ENCODE data around the gene TMEM184A.

The TMEM184A gene

GRCh38 chr7:1550005-1550845, 5.8 kb downstream of the TMEM184A start:
- DNase-seq, result peak in 1 of 5 donors; percentile 11

DNA sequence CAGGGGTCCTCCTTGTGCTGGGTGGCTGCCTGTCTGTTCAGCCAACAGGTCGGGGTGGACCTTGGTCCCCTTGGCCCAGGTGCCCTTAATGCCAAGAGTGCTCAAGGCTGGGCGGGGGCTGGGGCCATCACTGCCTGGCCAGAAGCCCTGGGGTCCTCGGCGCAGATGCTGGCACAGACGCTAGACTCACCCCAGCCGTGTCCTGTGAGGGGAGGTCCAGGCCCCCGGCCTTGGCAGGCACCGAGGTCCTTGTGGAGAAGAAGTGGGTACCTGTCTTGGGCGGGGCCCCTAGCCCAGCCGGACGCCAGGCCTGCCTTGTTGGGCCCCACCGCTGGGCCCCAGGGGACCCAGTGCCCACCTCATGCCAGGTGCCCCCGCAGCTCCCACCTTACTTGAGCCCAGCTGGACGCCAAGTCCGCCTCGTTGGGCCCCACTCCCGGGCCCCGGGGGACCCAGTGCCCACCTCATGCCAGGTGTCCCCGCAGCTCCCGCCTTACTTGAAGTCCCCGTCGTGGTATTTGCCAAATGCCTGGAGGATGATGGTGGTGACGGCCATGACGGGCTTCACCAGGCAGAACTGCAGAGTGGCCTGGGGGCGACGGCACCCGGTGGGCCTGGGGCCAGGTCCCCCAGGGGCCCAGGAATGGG, 6.5 kb downstream of the TMEM184A start:
- no peak for DNase-seq

DNA sequence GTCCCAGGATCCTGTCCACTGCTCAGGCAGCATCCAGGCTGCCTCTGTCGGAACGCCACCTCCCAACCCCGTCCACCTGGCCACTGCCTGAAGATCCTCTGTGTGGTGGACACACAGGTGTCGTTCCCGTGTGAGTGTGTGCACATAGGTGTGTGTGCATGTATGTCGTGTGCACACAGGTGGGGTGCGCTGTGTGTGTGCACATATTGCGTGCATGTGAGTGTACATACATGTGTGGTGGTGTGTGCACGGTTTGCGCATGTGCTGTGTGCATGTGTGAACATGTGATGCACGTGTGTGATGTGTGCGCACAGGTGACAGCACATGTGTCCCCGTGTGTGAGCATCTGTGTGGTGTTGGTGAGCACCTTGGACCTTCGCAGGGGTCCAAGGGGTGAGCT, 7.1 kb downstream of the TMEM184A start:
- no peak for DNase-seq

- DNase-seq, result peak in 1 of 5 donors; percentile 9
Observed at GRCh38 chr7:1548438-1548831, 7.6 kb downstream of the TMEM184A start.

DNA sequence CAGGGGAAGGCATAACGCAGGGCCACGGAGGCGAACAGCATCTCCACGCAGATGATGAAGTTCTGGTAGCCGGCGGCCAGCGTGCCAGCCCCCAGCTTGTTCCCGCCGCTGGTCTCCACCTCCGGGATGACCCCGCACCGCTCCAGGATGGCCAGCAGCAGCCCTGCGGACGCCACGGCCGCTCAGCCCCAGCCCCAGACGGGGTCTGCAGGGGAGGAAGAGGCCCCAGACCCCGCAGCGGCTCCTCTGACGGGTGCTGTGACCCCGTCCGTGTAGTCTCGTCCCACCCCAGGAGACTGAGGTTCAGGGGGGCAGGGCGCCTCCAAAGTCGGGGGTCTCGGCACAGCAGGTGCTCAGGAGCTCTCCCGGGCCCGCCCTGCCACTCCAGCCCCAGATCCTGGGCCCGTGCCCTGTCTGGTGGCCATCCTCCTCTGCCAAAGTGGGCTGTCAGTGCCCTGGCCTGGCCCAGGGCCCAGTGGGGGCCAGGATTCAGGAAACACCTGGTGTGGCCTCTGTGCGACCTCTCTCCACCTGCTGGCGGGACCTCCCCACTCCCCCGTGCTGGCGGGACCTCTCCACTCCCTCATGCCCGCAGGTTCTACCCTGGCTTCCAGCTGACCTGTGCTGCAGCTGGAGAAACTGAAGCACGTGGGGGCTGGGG, 8.1 kb downstream of the TMEM184A start:
- peak in 1 of 5 donors; percentile 8 for DNase-seq

GRCh38 chr7:1546909-1547776, 8.9 kb downstream of the TMEM184A start:
- DNase-seq, result peak in 1 of 5 donors; percentile 11

DNA sequence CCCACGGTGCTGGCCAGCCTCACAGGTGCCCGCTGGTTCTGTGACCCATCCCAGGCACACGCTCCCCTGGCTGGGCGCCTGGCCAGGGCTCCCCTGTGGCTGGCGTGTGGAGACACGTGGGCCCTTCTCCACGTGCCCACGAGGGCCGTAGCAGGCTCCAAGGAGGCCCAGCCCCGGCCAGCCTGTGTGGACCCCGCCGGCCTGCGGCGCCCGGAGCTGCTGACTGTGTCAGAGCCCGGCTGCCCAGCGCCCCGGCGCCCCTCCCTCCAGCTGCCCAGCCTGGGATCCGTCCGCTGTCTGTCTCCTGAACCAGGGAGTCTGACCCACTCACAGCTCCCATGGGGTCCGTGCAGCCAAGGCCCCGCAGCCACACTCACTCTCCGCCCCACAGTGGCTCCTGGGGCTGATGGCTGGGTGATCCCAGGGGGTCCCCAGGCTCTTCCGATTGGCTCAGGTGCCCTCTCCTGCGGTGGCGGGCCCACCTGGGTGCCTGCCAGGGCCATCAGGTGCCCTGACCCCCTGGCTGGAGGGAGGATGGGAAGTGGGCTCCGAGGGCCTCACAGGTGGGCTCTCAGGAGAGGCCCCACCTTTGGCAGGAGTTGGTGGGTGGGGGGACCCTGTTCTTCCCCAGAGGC, 9.6 kb downstream of the TMEM184A start:
- peak in 1 of 5 donors; percentile 11 for DNase-seq

GRCh38 chr7:1545417-1546246, 10.4 kb downstream of the TMEM184A start:
- DNase-seq, result peak in 1 of 5 donors; percentile 15

GRCh38 chr7:1544896-1545416, 11.0 kb downstream of the TMEM184A start:
- DNase-seq, result peak in 1 of 5 donors; percentile 11

DNA sequence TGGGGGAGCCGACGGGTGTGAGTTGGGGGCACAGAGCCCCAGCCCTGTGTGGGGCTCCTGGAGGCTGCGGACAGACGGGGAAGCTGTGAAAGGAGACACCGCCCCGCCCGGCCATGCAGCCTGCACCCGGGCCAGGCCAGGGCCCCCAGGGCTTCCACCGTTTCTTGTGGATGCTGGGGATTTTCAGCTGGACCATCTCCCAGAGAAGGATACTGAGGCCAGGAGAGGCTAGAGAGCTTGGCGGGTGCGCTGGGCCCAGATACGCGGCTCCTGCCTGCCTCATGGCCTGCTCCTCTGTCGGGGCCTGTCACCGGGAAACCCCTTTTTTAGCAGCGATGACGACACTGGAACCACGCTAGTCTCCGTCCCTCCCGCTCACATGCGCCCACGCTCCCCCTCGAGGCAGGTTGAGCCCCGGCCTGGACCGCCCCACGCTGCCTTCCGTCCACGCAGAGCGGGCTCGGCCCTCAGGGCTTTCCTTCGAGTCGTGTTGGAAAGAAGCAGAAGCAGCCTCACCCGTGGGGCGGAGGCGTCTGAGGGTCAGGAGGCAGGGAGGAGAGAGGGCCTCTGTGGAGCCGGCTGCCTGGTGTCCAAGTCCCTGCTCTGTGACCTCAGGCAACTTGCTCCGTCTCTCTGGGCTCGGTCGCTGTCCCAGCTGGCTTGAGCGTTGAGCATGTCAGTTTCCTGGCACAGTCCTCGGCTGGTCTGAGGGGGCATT, 11.7 kb downstream of the TMEM184A start:
- DNase-seq, result peak in 1 of 5 donors; percentile 10

GRCh38 chr7:1543826-1544177, 12.2 kb downstream of the TMEM184A start:
- no peak for DNase-seq

GRCh38 chr7:1542841-1543747, 12.9 kb downstream of the TMEM184A start:
- DNase-seq, result no peak

- peak in 1 of 5 donors; percentile 11 for DNase-seq
Observed at GRCh38 chr7:1542329-1542728, 13.7 kb downstream of the TMEM184A start.

- DNase-seq, result peak in 1 of 5 donors; percentile 10
Observed at GRCh38 chr7:1541431-1542162, 14.4 kb downstream of the TMEM184A start.

GRCh38 chr7:1540776-1541271, 15.2 kb downstream of the TMEM184A start:
- peak in 2 of 5 donors; percentile 7 to 8 for DNase-seq

DNA sequence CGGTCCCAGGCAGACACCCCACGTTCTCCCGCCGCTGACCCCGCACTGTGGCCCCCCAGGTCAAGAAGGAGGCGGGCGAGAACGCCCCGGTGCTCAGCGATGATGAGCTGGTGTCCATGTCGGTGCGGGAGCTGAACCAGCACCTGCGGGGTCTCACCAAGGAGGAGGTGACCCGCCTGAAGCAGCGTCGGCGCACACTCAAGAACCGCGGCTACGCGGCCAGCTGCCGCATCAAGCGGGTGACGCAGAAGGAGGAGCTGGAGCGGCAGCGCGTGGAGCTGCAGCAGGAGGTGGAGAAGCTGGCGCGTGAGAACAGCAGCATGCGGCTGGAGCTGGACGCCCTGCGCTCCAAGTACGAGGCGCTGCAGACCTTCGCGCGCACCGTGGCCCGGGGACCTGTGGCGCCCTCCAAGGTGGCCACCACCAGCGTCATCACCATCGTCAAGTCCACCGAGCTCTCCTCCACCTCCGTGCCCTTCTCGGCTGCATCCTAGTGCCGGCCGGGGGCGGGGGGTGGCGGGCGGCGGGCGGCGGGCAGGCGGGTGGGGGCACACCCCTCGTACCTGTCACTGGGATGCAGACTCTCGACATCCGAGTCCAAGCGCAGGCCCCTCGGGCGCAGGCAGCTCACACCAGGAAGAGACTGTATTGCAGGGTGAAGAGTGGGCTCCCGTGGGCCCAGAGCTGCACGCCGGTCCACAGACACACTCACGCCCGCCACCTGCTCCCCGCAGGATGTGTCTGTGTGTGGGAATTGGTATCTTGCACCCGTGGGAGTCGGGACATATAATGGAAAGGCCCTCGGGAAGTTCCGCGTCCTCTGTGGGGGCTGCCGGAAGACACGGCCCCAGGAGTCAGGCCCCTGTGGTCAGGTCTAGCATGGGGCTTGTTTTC, 15.9 kb downstream of the TMEM184A start:
- DNase-seq, result peak in 2 of 5 donors; percentile 6 to 9
